Stimulated activated CD4-positive, alpha-beta T cell treated with anti-CD3 and anti-CD28 coated beads, Interleukin-4, amount 100 ng/mL, for 1 hour (primary cell): ENCODE measurements around the gene TLCD3A.
"Not testable (repeated sequence)": the region's sequence is repeated elsewhere in the genome, so short reads cannot be mapped to it uniquely, and the experiment has no call there.

Experiments
- DNase-seq: peaks from one replicate; pipeline ENCODE4 v3.0.0-alpha.2; 2020

TLCD3A gene

GRCh38 chr17:789931-790873 is 57.8 kb downstream of the TLCD3A start:
- not testable (repeated sequence) for DNase-seq

GRCh38 chr17:790874-791247 is 58.5 kb downstream of the TLCD3A start:
- not testable (repeated sequence) for DNase-seq

- DNase-seq: no peak
Measured at GRCh38 chr17:791829-792228, 59.4 kb downstream of the TLCD3A start.

DNA sequence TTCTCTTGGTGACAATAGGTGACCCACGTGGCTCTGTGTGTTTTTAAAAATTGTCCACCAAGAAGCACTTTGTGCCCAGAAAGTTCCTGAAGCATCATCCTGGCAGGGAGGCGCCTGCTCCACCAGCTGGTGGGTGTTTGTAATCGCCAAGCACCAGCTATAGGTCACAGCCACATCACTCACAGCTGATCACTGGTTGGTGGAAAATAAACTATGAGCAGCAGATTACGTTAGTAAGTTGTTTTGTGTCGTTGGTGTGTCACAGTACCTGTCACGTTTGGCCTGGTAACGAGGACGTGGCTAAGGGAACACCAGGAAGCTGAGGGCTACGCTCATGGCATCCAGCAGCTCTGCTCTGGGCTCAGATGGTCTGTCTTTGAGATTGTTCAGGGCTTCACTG is 59.9 kb downstream of the TLCD3A start:
- no peak for DNase-seq
